HG02840 (cell line): ENCODE measurements around the gene LMX1A.

Experiments
- ATAC-seq: cut with Tn5 transposase; IDR thresholded peaks from one replicate; pipeline ENCODE4 v1.9.1; 2021; ENCODE audit warnings: mild to moderate bottlenecking, moderate library complexity, moderate number of reproducible peaks; ENCODE audit not compliant: unreplicated experiment, low FRiP score

The LMX1A gene

DNA sequence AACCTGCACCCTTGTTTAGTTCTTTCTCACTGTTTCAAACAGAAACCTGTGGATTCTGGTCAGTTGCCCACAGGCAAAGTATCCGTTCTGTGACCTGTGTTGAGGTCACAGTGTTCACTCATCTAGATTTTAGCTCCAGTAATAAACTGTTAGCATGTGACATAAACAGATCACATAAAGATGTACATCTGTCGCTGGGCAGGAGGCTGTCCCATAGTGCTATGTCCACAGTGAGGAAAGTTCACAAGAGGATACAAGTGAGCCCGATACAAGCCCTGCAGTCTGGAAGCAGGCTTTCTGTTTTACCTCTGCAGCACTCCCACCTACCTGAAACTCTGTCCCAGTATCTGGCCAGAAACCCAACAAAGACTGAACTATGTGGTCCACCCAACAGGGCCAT is 28.4 kb downstream of the LMX1A start:
- no peak for ATAC-seq

DNA sequence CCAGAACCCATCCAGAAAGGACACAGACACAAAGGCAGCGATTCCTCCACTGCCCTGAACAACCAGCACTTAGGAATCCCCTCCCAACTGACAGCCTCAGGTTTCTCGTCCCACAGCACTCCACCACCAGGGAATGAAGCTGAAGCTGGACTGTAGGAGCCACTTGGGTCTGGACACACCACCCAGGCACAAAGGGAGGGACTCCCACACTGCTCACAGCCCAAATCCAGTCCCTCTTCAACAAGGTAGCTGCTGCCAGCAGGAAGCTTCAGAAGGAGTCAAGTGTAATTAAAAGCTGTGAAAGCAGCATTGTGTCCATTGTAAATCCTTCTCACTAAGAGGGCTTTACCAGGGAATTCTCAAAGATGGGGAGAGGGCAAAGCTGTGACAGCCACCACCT is 29.0 kb downstream of the LMX1A start:
- ATAC-seq: no peak

- ATAC-seq: no peak
Measured at GRCh38 chr1:165325460-165326203, 30.9 kb downstream of the LMX1A start.

DNA sequence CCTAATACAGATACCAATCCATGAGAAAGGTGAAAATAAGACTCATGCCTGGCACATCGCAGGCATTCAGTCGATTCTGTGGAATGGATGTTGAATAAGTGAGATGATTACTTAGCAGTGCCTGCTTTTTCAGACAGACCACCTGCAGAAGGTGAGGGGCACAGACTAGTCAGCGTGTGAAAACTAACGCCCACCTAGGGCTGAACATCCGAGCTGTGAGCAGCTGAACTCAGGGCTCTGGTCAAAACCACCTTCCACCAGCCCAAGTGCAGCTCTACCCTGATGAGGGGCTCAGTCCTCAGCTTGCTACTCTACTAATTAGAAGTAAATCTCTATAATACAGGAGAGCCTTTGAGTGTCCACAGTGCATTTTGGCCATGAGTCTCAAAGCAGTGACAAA is 32.5 kb downstream of the LMX1A start:
- ATAC-seq: no peak

GRCh38 chr1:165317612-165318011 is 38.9 kb downstream of the LMX1A start:
- ATAC-seq: no peak

GRCh38 chr1:165316153-165316772 is 40.3 kb downstream of the LMX1A start:
- ATAC-seq: no peak

- ATAC-seq: no peak
Measured at GRCh38 chr1:165315481-165315880, 41.0 kb downstream of the LMX1A start.

- no peak for ATAC-seq
Measured at GRCh38 chr1:165313903-165314302, 42.6 kb downstream of the LMX1A start.

- no peak for ATAC-seq
Measured at GRCh38 chr1:165312591-165312990, 43.9 kb downstream of the LMX1A start.

GRCh38 chr1:165306543-165307434 is 49.7 kb downstream of the LMX1A start:
- ATAC-seq: no peak

- ATAC-seq: no peak
Measured at GRCh38 chr1:165303386-165303785, 53.1 kb downstream of the LMX1A start.

DNA sequence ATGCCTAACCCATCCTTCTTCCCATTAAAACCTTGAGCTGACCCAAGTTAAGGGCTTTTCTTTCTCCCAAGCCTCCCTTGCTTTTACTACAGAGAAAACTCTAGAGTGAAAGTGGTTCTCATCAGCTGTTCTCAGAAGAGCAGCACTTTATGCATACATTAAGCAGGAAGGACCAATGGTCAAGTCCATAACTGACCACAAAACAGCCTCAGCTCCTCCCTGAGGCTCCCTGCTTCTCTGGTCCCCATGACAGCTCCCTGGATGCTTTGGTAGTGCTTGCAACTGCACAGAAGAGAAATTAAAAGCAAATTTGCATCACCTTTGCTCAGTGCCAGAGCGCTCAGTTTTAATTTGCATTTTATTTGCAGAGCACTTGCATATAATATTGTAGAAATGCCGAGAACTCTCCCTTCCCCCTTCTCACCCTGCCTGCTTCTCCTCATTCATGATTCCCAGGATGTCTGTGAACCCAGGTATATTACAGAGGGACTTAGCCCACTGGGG is 56.1 kb downstream of the LMX1A start:
- ATAC-seq: no peak

DNA sequence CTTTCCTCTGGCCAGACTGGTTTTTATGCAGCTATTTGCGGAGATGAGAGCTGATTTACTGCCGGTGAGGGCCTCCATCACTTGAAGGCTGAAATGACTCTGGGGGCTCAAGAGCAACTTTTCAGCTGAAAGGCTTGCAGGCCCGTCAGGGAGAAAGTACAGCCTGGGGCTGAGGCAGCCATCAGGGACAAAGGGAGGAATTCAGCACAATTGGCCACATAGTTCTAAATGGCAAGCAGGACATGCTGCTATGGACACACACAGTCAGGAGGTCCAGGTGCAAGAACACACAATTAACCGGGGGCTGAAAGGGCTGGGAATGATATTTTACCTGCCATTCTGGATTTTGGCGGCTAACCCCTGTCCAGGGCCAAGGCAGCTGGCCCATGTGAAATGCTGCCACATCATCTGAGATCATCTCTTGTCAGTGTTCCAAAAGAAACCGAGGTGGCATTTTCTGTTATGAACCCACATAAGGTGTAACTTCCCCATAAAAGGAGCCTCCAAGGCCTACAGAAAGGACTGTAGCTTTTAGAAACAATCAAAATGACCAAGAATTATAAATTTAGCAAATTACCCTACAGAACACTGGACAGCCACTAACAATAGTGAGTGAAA is 58.2 kb downstream of the LMX1A start:
- ATAC-seq: no peak

- ATAC-seq: no peak
Measured at GRCh38 chr1:165296205-165296604, 60.3 kb downstream of the LMX1A start.

DNA sequence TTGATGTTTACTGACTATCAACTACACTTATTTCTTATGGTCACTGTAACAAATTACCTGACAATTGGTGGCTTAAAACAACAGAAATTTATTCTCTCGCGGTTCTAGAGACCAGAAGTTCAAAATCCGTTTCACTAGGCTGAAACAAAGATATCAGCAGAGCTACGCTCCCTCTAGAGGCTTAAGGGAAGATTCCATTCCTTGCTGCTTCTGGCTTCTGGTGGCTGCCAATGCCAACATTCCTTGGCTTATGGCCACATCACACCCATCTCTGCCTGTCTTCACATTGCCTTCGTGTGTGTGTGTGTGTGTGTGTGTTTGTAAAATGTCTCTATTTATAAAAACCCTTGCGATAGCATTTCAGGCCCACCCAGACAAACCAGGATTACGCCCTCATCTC is 66.4 kb downstream of the LMX1A start:
- no peak for ATAC-seq

GRCh38 chr1:165289556-165289955 is 67.0 kb downstream of the LMX1A start:
- ATAC-seq: no peak

GRCh38 chr1:165288350-165289120 is 68.0 kb downstream of the LMX1A start:
- no peak for ATAC-seq

GRCh38 chr1:165287781-165288180 is 68.7 kb downstream of the LMX1A start:
- ATAC-seq: no peak

DNA sequence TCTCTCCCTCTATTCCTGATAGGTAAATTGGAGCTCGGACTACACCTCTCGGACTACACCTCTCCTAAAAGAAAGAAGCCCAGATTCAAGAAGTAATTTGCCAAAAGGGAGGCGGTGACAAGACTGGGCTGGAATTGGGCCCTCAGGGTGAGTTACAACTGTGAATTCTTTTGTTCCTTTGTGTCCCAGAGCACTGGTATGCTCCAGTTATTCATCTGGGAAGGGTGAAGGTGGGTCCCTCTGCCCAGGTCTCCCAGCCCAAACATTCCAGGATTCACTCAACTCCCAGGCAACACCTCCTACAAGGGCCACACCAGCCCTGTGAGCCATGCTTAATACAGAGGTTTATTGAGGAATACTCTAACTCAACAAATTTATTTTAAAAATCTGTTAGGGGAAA is 69.2 kb downstream of the LMX1A start:
- ATAC-seq: no peak

- ATAC-seq: no peak
Measured at GRCh38 chr1:165284454-165284853, 72.1 kb downstream of the LMX1A start.
